Suppressor macrophage (primary cell): ENCODE data around the gene CYP27C1.
"Not testable (repeated sequence)": the region's sequence is repeated elsewhere in the genome, so short reads cannot be mapped to it uniquely, and the experiment has no call there.

ENCODE experiments used
- DNase-seq, 4 experiments: peaks; one replicate each; pipeline ENCODE4 v3.0.0-alpha.2; 2020 to 2022

The CYP27C1 gene

GRCh38 chr2:127224135-127224534 is 4.0 kb upstream of the CYP27C1 start:
- DNase-seq, result not testable (repeated sequence)

DNA sequence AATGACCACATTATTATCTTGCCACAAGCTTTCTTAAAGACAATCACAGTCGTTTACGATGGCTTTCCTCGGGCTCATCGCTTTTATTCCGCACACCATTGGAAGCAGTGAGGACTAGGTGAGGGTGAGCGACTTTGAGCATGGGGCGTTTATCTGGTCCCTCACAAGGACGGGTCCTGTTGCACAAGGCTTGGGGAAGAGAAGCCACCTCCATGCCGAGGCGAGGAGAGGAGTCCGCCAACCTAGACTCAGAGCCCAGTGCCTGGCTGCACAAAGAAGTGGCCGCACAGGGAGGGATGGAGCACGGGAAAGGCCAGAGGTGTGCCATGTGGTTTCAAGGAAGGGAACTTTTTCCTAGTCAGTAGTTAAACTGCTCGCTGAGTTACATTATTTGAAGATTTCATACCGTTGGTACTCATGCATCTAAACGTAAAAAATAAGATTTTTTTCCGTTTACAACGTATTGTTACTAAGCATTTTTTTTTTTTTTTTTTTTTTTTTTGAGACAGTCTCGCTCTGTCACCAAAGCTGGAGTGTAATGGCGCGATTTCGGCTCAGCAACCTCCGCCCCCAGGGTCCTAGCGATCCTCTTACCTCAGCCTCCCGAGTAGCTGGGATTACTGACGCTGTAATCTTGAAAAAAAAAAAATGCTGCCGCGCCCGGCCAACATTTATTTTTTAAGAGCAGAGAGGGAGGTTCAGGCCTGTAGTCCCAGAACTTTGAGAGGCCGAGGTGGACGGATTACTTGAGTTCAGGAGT is 849 bp upstream of the CYP27C1 start:
- DNase-seq, result peak in 3 of 4 experiments; percentile 8 to 18 (median 12)

DNA sequence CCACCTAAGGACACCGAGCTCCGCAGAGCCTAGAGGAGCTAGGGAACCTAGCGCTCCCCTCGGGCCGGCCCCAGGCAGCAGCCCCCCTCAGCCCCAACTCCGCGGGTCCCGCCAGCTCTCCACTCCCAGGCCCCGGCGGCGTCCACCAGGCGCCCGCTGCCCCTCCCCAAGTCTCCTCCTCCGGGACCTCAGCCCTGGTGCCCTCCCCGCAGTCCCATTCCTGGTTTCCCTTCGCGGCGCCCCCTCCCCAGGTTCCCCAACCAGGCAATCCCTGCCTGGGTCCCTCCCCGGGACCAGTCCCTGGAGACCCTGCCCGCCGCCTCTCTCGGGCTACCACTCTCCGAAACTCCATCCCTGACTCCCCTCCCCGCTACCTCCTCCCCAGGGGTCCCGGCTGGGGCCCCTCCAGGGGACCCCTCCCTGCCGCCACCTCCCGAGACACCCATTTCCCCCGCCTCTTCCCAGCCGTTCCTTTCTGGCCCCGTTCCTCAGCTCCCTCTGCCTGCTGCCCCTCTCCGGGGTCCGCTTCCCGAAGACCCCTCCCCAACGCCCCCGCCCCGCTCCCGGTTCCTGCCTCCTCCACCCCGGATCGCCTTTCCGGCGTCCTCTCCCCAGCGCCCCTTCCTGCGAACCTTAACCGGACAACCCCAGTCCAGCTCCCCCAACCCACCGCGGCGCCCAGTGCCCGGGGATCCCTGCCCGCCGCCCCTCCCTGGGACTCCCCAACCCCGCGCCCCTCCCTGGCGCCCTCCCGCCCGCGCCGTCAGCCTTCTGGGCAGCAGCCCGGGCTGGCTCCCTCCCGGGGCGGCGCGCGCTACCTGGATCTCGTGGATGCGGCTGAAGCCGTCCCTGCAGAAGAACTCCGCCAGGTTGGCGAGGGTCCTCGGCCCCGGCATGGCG is 678 bp downstream of the CYP27C1 start:
- DNase-seq, result peak in 2 of 4 experiments; percentile 11 to 18

DNA sequence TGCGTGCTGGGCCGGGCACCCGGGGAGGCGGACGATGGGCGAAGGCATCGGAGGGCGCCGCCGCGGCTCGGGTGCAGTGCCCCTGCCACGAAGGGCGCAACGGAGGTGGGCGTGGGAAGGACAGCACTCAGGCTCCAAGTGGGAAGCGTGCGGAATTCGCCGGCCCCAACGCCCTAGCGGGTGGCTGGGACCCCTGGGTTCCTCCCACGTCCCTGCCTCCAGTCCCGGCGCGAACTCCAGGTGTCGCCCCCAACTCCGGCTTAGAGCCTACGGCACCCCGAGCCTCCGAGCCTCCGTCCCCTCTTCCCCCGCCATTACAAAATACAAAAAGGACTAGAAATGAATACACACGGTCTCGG is 1.3 kb downstream of the CYP27C1 start:
- DNase-seq, result peak in 2 of 4 experiments; percentile 8 to 33

- no peak for DNase-seq
Observed at GRCh38 chr2:127217470-127218325, 2.4 kb downstream of the CYP27C1 start.

DNA sequence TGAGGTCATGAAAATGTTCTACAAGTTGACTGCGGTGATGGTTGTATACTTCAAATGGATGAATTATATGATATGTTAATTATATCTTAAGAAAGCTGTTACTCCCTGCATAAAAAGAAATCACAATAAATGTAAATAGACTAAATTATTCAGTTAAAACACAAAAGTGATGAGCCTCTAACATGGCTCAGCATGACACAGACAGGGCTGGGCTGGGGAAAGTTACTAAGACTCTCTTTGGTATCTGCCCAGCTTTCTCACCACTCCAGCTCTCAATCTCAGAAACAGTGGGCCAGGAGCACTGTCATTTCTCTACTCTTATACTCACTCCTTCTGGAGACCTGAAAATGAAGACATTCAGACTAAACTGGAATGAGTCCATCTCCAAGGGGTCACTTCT is 3.5 kb downstream of the CYP27C1 start:
- DNase-seq, result no peak

GRCh38 chr2:127216095-127216494 is 4.0 kb downstream of the CYP27C1 start:
- no peak for DNase-seq

DNA sequence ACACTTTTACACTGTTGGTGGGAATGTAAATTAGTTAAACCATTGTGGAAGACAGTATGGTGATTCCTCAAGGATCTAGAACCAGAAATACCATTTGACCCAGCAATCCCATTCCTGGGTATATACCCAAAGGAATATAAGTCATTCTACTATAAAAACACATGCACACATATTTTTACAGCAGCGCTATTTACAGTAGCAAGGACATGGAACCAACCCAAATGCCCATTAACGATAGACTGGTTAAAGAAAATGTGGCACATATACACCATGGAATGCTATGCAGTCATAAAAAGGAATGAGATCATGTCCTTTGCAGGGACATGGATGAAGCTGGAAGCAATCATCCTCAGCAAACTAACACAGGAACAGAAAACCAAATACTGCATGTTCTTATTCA is 5.9 kb downstream of the CYP27C1 start:
- not testable (repeated sequence) for DNase-seq

DNA sequence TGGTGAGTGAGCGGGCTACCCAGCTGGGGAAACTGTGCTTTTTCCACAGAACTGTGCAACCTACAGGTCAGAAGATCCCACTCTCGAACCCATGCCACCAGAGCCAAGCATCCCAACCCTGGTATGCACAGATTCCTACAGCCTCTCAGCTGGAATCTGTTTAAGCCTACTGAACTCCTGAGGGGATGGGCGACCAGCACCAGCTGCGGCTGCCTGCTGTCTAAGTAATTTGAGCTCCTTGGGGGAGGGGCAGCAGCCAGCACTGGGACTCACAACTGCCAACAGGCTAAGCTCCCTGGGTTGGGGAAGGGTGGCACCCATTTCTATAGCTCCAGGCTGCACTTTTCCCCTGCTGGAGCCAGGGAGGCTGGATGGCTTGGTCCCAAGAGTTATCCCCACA is 11.8 kb downstream of the CYP27C1 start:
- no peak for DNase-seq

GRCh38 chr2:127205218-127206125 is 14.6 kb downstream of the CYP27C1 start:
- DNase-seq, result no peak

DNA sequence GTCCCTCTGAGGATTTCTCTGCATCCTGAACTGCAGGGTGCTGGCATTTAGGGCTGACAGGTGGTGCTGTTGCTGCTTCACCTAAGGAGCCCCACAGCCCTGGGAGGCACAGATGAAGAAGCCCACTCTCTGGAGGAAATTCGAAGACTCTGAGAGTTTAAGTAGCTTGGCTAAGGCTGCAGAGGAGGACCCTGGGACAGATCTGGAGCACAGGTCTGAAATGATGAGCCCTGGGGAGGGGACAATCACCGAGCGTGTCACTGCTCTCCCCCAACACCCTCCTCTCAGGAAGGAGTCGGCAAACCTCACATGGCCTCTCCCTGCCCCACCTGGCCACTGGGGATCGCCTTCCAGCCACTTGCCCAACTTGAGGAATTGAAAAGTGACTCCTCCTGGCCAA is 18.6 kb downstream of the CYP27C1 start:
- no peak for DNase-seq

DNA sequence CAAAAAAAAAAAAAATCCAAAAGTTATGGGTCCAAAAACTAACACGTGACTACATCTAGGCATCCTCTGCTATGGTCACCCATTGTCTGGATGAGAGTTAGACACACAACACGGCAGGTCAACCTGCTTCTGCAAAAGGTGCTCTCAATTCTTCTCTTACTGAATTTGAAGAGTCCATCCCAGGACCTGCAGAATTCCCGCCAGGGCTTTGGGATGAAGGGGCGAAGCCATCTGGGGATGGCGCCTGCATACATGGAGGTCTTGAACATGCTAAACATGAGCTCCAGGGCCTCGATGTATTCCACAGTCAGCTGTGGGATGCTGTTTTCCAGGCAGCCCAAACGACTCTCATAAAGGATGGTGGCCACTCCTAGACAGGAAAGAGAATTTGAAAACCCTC is 19.1 kb downstream of the CYP27C1 start:
- DNase-seq, result no peak

- DNase-seq, result no peak
Observed at GRCh38 chr2:127199223-127199622, 20.9 kb downstream of the CYP27C1 start.

DNA sequence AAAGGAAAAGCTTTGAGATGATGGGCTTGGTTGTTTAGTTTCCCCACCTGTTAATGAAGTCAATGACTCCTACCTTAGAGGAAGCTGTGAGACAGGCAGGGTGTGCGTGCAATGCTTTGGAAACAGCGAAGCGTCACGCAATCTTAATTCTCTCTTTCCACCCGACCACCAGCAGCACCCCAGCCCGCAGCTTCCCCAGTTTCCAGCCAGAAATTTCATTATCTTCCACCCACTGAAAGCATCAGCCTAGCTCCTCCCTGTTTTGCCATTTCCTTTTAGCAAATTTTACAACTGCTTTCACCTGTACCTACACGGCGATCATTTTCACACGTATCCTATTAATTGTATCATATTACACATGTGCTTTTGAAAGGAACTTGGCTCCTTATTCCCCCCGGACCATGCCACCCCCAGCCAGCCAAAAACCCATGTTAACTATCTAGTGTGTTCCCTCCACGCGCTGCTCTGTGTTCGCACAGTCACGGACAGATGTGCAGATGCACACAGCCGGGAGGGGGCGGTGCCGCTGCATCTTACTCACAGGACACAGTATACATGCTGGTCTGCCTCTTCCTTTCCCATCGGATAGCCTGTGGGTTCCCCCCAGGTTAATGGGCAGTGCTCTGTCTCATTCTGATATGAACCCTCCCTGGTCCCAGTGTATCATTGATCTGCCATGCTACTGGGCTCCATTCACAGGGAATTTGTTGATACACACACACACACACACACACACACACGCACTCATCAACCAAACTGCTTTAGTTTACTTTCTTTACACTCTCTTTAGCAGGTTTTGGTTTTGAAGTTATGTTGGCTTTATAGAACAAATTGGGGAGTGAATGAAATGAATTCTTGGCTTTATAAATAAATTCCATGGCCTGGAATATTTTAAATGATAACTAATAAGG is 22.4 kb downstream of the CYP27C1 start:
- DNase-seq, result peak; percentile 54 to 82 (median 66)

DNA sequence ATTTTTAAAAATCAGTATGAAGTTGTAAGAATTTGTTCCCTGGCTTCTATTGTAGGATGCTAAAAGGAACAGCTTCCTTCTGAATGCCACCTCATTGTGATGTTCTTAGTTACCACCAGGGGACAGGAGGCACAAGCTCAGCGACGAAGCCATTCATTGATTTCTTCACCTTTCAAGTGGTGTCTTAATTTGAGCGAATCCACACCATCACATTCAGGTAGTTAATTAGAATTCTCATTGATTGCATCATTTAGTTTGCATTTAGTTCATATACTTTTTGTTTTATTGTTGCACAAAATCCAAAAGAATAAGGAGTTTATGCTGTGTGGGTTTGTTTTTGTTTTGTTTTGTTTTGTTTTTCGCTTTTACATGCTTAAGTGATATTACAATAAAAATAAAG is 23.1 kb downstream of the CYP27C1 start:
- DNase-seq, result peak in 3 of 4 experiments; percentile 33 to 54 (median 39)

GRCh38 chr2:127196549-127196948 is 23.6 kb downstream of the CYP27C1 start:
- DNase-seq, result no peak

- DNase-seq, result no peak
Observed at GRCh38 chr2:127195140-127196074, 24.7 kb downstream of the CYP27C1 start.

DNA sequence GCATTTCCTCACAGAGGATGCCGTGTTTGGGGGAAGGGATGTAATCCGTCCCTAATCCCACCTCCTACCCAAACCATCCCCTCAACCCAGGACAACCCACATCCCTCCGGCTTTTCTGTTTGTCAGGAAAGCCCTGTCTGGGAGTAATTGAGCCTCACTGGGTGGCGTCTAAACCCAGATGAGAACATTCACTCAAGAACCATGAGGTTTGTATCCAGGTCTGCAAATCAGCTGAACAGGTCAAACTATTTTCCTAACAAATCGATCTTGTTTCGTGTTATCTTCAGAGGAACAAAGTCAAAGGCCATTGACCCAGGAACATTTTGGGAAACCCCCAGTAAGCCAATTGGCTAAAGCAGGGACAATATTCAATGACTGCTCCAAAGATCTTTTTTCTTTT is 25.7 kb downstream of the CYP27C1 start:
- DNase-seq, result no peak

DNA sequence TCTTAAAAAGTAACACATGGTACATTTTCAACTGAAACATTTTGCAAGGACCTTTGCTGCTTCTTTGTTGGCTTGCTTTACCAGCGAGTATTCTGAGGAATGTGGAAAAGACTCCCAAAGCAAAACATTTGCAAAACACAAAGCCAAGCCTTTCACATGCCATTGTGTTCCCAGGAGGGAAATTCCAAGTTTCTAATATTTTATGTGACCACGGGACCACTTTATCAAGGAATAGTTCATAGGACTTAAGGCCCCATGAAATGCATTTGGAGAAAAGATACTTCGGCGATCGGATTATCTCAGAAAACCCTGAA is 26.2 kb downstream of the CYP27C1 start:
- no peak for DNase-seq
